Neuronal stem cell (in vitro differentiated cells): ENCODE results near the gene MED17.
"Not testable (repeated sequence)": the region's sequence is repeated elsewhere in the genome, so short reads cannot be mapped to it uniquely, and the experiment has no call there.

Source experiments
- DNase-seq: peaks from one replicate; pipeline ENCODE4 v3.0.0-alpha.2; 2013; ENCODE audit warnings: low spot score
- H2AFZ ChIP-seq: one replicate; pipeline ENCODE4 v1.6.1; 2013; ENCODE audit warnings: mild to moderate bottlenecking, low read length, inconsistent platforms
- H2AK5ac ChIP-seq: 2 replicates; pipeline ENCODE4 v1.6.1; 2013; ENCODE audit warnings: low read depth, mild to moderate bottlenecking, inconsistent platforms, low read length, moderate library complexity, mixed read lengths
- H2BK120ac ChIP-seq: 2 replicates; pipeline ENCODE4 v1.6.1; 2013; ENCODE audit warnings: low read depth, mild to moderate bottlenecking, inconsistent platforms, low read length, moderate library complexity, mixed read lengths
- H2BK12ac ChIP-seq: one replicate; pipeline ENCODE4 v1.6.1; 2013; ENCODE audit warnings: low read length, inconsistent platforms
- H2BK15ac ChIP-seq: 2 replicates; pipeline ENCODE4 v1.6.1; 2013; ENCODE audit warnings: mild to moderate bottlenecking, low read length, inconsistent platforms, mixed read lengths
- H2BK5ac ChIP-seq: one replicate; pipeline ENCODE4 v1.6.1; 2013; ENCODE audit warnings: inconsistent platforms, mild to moderate bottlenecking, low read length, moderate library complexity
- H3K14ac ChIP-seq: one replicate; pipeline ENCODE4 v1.6.1; 2013; ENCODE audit warnings: low read length, inconsistent platforms
- H3K18ac ChIP-seq: 2 replicates; pipeline ENCODE4 v1.6.1; 2013; ENCODE audit warnings: low read length, inconsistent platforms
- H3K23ac ChIP-seq: 2 replicates; pipeline ENCODE4 v1.6.1; 2013; ENCODE audit warnings: low read depth, mild to moderate bottlenecking, mixed read lengths, low read length, inconsistent platforms; ENCODE audit not compliant: poor library complexity
- H3K27ac ChIP-seq: replicated peaks from 3 replicates; pipeline ENCODE4 v1.5.1; 2013; ENCODE audit warnings: low read length, inconsistent platforms
- H3K27me3 ChIP-seq, 3 experiments: 2 replicates each; pipeline ENCODE4 v1.6.1; 2013; ENCODE audit warnings: low read length in 3 of 3, mild to moderate bottlenecking in 2 of 3, inconsistent platforms in 1 of 3, low read depth in 1 of 3, mixed read lengths in 1 of 3, moderate library complexity in 1 of 3; ENCODE audit not compliant: control insufficient read depth in 3 of 3, insufficient read depth in 3 of 3
- H3K36me3 ChIP-seq, 2 donors: replicated peaks in 1 of 2; 2 replicates each; pipeline ENCODE4 v1.6.1; 2013; ENCODE audit warnings: low read length in 2 of 2; ENCODE audit not compliant: control insufficient read depth in 2 of 2, insufficient read depth in 2 of 2
- H3K4ac ChIP-seq: 2 replicates; pipeline ENCODE4 v1.6.1; 2013; ENCODE audit warnings: inconsistent platforms, mild to moderate bottlenecking, low read length, moderate library complexity
- H3K4me1 ChIP-seq, 2 donors: 1 replicate in 1 of 2; 2 replicates in 1 of 2; pipeline ENCODE4 v1.6.1; 2013; ENCODE audit warnings: low read length in 2 of 2, low read depth in 1 of 2; ENCODE audit not compliant: control insufficient read depth in 2 of 2, insufficient read depth in 1 of 2
- H3K4me2 ChIP-seq: one replicate; pipeline ENCODE4 v1.6.1; 2013; ENCODE audit warnings: mild to moderate bottlenecking, low read length, inconsistent platforms; ENCODE audit not compliant: insufficient read depth, poor library complexity, severe bottlenecking
- H3K4me3 ChIP-seq, 2 donors: 2 replicates each; pipeline ENCODE4 v1.5.1; 2013; ENCODE audit warnings: low read length in 2 of 2, mild to moderate bottlenecking in 2 of 2, inconsistent platforms in 1 of 2, moderate library complexity in 1 of 2
- H3K79me1 ChIP-seq: one replicate; pipeline ENCODE4 v1.6.1; 2013; ENCODE audit warnings: low read depth, mild to moderate bottlenecking, inconsistent platforms, low read length, moderate library complexity
- H3K9ac ChIP-seq: one replicate; pipeline ENCODE4 v1.6.1; 2013; ENCODE audit warnings: mild to moderate bottlenecking, low read depth, low read length, inconsistent platforms; ENCODE audit not compliant: poor library complexity
- H3K9me3 ChIP-seq, 2 donors: replicated peaks in 1 of 2; 2 replicates each; pipeline versions ENCODE3 to v1.6.1; 2013; ENCODE audit warnings: low read length in 2 of 2, mild to moderate bottlenecking in 2 of 2, inconsistent platforms in 1 of 2, low read depth in 1 of 2, mixed read lengths in 1 of 2, moderate library complexity in 1 of 2; ENCODE audit not compliant: control insufficient read depth in 2 of 2, insufficient read depth in 1 of 2
- H4K8ac ChIP-seq: one replicate; pipeline ENCODE4 v1.6.1; 2013; ENCODE audit warnings: low read depth, mild to moderate bottlenecking, inconsistent platforms, low read length, moderate library complexity
- H4K91ac ChIP-seq: one replicate; pipeline ENCODE4 v1.6.1; 2013; ENCODE audit warnings: low read length, low read depth, mild to moderate bottlenecking, inconsistent platforms; ENCODE audit not compliant: poor library complexity
- whole genome bisulfite sequencing, 2 donors: extraction: QIAGEN DNeasy Blood & Tissue Kit; methylation state at CpG; one replicate each; pipeline ENCODE4 v1.1.7; 2013; ENCODE audit warnings: missing lambda C conversion rate in 2 of 2, mixed read lengths in 1 of 2; ENCODE audit not compliant: insufficient read length in 2 of 2, insufficient replicate concordance in 1 of 2; ENCODE audit errors: extremely low coverage in 2 of 2; 5-methylcytosine and 5-hydroxymethylcytosine counted together

Gene MED17

GRCh38 chr11:93745005-93745755 is 38.9 kb upstream of the MED17 start:
- H3K27me3 ChIP-seq, H4K91ac ChIP-seq, H2BK5ac ChIP-seq, H4K8ac ChIP-seq, H3K23ac ChIP-seq, H3K9me3 ChIP-seq, H3K18ac ChIP-seq, H2AFZ ChIP-seq, H3K14ac ChIP-seq, H2BK120ac ChIP-seq, H3K27ac ChIP-seq, H2BK15ac ChIP-seq, H3K4ac ChIP-seq, H3K4me2 ChIP-seq, H2BK12ac ChIP-seq, H3K4me1 ChIP-seq, H3K9ac ChIP-seq, DNase-seq, H3K79me1 ChIP-seq, H3K4me3 ChIP-seq, H2AK5ac ChIP-seq: not testable (repeated sequence)
- no CpG with 5 or more reads among the region's 12 CpGs for WGBS, 2 donors
- peaks cover 0 to 22% of the 10 kb centered on the region in 2 donors for H3K36me3 ChIP-seq

- Histone ChIP-seq H3K79me1 (peaks cover 4% of the 10 kb centered on the region), H3K9ac (no peak overlapping the region), H3K36me3 (peaks cover 0 to 22% of the 10 kb centered on the region in 2 donors), H3K4me2 (no peak overlapping the region), H3K18ac (no peak overlapping the region), H4K91ac (no peak overlapping the region), H2BK12ac (no peak overlapping the region), H2BK15ac (no peak overlapping the region), H2BK120ac (no peak overlapping the region), H2AK5ac (no peak overlapping the region), H3K4me1 (peaks cover 0 to 4% of the 10 kb centered on the region in 2 donors), H4K8ac (no peak overlapping the region), H3K9me3 (no peaks in the 10 kb centered on the region), H3K4ac (no peak overlapping the region), H2AFZ (no peak overlapping the region), H3K4me3 (no peak overlapping the region), H3K27ac (no peak overlapping the region), H3K27me3 (no peaks in the 10 kb centered on the region), H3K14ac (no peak overlapping the region), H3K23ac (no peak overlapping the region), H2BK5ac (no peak overlapping the region)
- DNase-seq, result no peak
- no CpG with 5 or more reads among the region's 2 CpGs for WGBS, 2 donors
These were observed 38.0 kb upstream of the MED17 start for GRCh38 chr11:93746101-93746500.

GRCh38 chr11:93747122-93747521 is 37.0 kb upstream of the MED17 start:
- H4K8ac ChIP-seq, result no peak overlapping the region
- no peak overlapping the region for H2BK120ac ChIP-seq
- H3K4ac ChIP-seq, result no peak overlapping the region
- peaks cover 0 to 22% of the 10 kb centered on the region in 2 donors for H3K36me3 ChIP-seq
- H2BK15ac ChIP-seq, result no peak overlapping the region
- H3K27me3 ChIP-seq, result no peaks in the 10 kb centered on the region
- no peak overlapping the region for H2AK5ac ChIP-seq
- H3K14ac ChIP-seq, result no peak overlapping the region
- no peaks in the 10 kb centered on the region for H3K9me3 ChIP-seq
- peaks cover 0 to 4% of the 10 kb centered on the region in 2 donors for H3K4me1 ChIP-seq
- DNase-seq, result no peak
- H3K9ac ChIP-seq, result no peak overlapping the region
- no peak overlapping the region for H2BK12ac ChIP-seq
- no peak overlapping the region for H2AFZ ChIP-seq
- H2BK5ac ChIP-seq, result no peak overlapping the region
- no peak overlapping the region for H4K91ac ChIP-seq
- no peak overlapping the region for H3K27ac ChIP-seq
- H3K79me1 ChIP-seq, result peaks cover 4% of the 10 kb centered on the region
- WGBS, 2 donors, result no CpG with 5 or more reads among the region's 1 CpG
- H3K23ac ChIP-seq, result no peak overlapping the region
- no peak overlapping the region for H3K4me2 ChIP-seq
- H3K4me3 ChIP-seq, result no peak overlapping the region
- no peak overlapping the region for H3K18ac ChIP-seq

- no peak overlapping the region for H3K14ac ChIP-seq
- H2AK5ac ChIP-seq, result no peak overlapping the region
- H2AFZ ChIP-seq, result no peak overlapping the region
- H2BK15ac ChIP-seq, result no peak overlapping the region
- no peak overlapping the region for H3K4me3 ChIP-seq
- H2BK12ac ChIP-seq, result no peak overlapping the region
- no peak overlapping the region for H4K8ac ChIP-seq
- peaks cover 3 to 39% of the 10 kb centered on the region in 2 donors for H3K36me3 ChIP-seq
- no peak overlapping the region for H2BK120ac ChIP-seq
- no peak overlapping the region for H3K27ac ChIP-seq
- no peak overlapping the region for H4K91ac ChIP-seq
- H3K4me2 ChIP-seq, result no peak overlapping the region
- no peak overlapping the region for H2BK5ac ChIP-seq
- no peaks in the 10 kb centered on the region for H3K79me1 ChIP-seq
- no peak overlapping the region for H3K9ac ChIP-seq
- no peak for DNase-seq
- no peaks in the 10 kb centered on the region for H3K4me1 ChIP-seq
- no peak overlapping the region for H3K18ac ChIP-seq
- no peak overlapping the region for H3K23ac ChIP-seq
- no CpG with 5 or more reads among the region's 1 CpG for WGBS, 2 donors
- no peak overlapping the region for H3K4ac ChIP-seq
- no peaks in the 10 kb centered on the region for H3K27me3 ChIP-seq
- H3K9me3 ChIP-seq, result no peaks in the 10 kb centered on the region
These were observed 33.1 kb upstream of the MED17 start for GRCh38 chr11:93751001-93751400.
